Stomach (tissue), 9 donors: ENCODE results near the gene HOXC13. TPM values are rescaled to one million over a fixed set of nuclear protein-coding genes. Genes with fewer than 3 reads are reported as not detected.

Experiments
- DNase-seq, 2 donors: peaks; one replicate each; pipeline versions ENCODE4 v3.0.0 to v3.0.0-alpha.2; 2013 to 2019
- H3K27ac ChIP-seq, 5 donors: fragments of 200-600 bp in 4 of 5; sonication (generic) in 4 of 5; one replicate each; pipeline ENCODE4 v1.5.1; 2013 to 2019; ENCODE audit warnings: mild to moderate bottlenecking in 1 of 5, moderate library complexity in 1 of 5
- H3K27me3 ChIP-seq, 3 donors: fragments of 200-600 bp; sonication (generic); one replicate each; pipeline ENCODE4 v1.5.1; 2017 to 2019; ENCODE audit warnings: mixed run types in 1 of 3
- H3K36me3 ChIP-seq, 4 donors: fragments of 200-600 bp; sonication (generic); 1 replicate in 3 of 4; 2 replicates in 1 of 4; pipeline ENCODE4 v1.5.1; 2016 to 2019
- H3K4me1 ChIP-seq, 4 donors: fragments of 200-600 bp; sonication (generic); one replicate each; pipeline ENCODE4 v1.5.1; 2016 to 2019
- H3K4me3 ChIP-seq, 4 donors: fragments of 200-600 bp; sonication (generic) in 3 of 4; one replicate each; pipeline ENCODE4 v1.5.1; 2016 to 2019; ENCODE audit warnings: mild to moderate bottlenecking in 1 of 4
- H3K9me3 ChIP-seq, 4 donors: fragments of 200-600 bp; sonication (generic); one replicate each; pipeline ENCODE4 v1.5.1; 2016 to 2019
- EP300 ChIP-seq: sonication (generic); formaldehyde crosslinking; IDR thresholded peaks from one replicate; pipeline ENCODE4 v1.6.1; 2017; ENCODE audit warnings: antibody characterized with exemption
- POLR2A ChIP-seq, 4 donors: fragments of 450-650 bp; IDR thresholded peaks; one replicate each; pipeline ENCODE4 v1.6.1; 2016; ENCODE audit warnings: antibody characterized with exemption in 4 of 4, control low read depth in 2 of 4, mild to moderate bottlenecking in 1 of 4, moderate library complexity in 1 of 4
- POLR2AphosphoS5 ChIP-seq, 3 donors: sonication (generic); formaldehyde crosslinking; IDR thresholded peaks; one replicate each; pipeline ENCODE4 v1.6.1; 2016; ENCODE audit warnings: antibody characterized with exemption in 3 of 3
- WGBS, 5 donors: extraction: QIAGEN DNeasy Blood & Tissue Kit in 3 of 5; methylation state at CpG; one replicate each; pipeline versions ENCODE4 v1.1.5 to v1.1.7; 2013 to 2018; 5-methylcytosine and 5-hydroxymethylcytosine counted together
- intact Hi-C: fragments of 100-400 bp; cut with DNase I; formaldehyde crosslinking; loops from one replicate; pipeline ENCODE4 v1.15.1; 2023; ENCODE audit warnings: low total_unique reads
- polyA plus RNA-seq, 3 donors: library from polyadenylated mRNA; stranded (reverse); fragments of 200-250 nt; gene quantifications; one replicate each; pipeline ENCODE4 v1.2.3, GENCODE V29; 2013
- total RNA-seq, 5 donors: library from RNA; depleted of rRNA; stranded (reverse); fragments of >200 nt; gene quantifications; one replicate each; pipeline versions ENCODE4 v1.1.0 to v1.2.3, GENCODE V29; 2014 to 2016
- TF ChIP-seq, protein P1 (sequence below), 7 experiments: fragments of 450-650 bp in 4 of 7; fragments of 200-600 bp in 3 of 7; sonication (generic) in 3 of 7; IDR thresholded peaks; one replicate each; pipeline ENCODE4 v1.5.1; 2016 to 2019; ENCODE audit warnings: antibody characterized with exemption in 7 of 7, control low read depth in 2 of 7, mild to moderate bottlenecking in 1 of 7
- donor health status: healthy with polysubstance abuse.
- donor health status: Bipolar disorder and iron deficiency.
- donor health status: healthy.

Gene HOXC13
- total and polyA plus RNA-seq, 8 donors = not detected

DNA sequence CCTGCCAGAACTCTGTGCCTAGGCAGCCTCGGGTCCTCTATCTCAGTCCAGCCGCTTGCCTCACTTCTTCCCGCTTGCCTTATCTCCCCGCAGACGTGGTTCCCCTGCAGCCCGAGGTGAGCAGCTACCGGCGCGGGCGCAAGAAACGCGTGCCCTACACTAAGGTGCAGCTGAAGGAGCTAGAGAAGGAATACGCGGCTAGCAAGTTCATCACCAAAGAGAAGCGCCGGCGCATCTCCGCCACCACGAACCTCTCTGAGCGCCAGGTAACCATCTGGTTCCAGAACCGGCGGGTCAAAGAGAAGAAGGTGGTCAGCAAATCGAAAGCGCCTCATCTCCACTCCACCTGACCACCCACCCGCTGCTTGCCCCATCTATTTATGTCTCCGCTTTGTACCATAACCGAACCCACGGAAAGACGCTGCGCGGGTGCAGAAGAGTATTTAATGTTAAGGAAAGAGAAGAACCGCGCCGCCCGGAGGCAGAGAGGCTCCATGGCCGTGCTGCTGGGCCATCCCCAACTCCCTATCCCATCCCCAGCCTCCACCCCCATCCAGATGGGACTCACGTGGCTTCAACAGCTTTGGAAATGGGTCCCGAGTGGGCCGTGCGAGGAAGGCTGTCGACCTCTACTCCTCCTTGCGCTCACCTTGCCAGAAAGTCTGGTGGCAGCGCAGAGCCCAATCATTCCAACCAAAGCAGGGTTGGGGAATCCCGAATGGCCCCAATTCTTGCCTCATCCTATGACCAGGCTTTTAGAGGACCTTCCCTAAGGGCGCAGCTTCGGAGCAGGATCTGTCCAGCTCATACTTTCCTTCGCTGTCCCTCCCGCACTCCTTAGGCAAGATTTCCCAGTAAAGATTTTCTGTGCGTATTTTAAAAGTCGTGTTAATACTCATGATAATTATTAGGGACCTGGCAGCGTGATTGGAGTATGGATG, 6.5 kb downstream of the HOXC13 start:
- DNase-seq = no peak
- no peaks in the 10 kb centered on the region for H3K9me3 ChIP-seq
- H3K27me3 ChIP-seq = peaks cover 32 to 100% (median 95%) of the 10 kb centered on the region in 3 donors
- TF ChIP-seq POLR2A (IDR thresholded peaks at IDR 0.05) (no peak), POLR2AphosphoS5 (IDR thresholded peaks at IDR 0.05) (no peak), EP300 (no peak)
- TF ChIP-seq, protein P1, sequence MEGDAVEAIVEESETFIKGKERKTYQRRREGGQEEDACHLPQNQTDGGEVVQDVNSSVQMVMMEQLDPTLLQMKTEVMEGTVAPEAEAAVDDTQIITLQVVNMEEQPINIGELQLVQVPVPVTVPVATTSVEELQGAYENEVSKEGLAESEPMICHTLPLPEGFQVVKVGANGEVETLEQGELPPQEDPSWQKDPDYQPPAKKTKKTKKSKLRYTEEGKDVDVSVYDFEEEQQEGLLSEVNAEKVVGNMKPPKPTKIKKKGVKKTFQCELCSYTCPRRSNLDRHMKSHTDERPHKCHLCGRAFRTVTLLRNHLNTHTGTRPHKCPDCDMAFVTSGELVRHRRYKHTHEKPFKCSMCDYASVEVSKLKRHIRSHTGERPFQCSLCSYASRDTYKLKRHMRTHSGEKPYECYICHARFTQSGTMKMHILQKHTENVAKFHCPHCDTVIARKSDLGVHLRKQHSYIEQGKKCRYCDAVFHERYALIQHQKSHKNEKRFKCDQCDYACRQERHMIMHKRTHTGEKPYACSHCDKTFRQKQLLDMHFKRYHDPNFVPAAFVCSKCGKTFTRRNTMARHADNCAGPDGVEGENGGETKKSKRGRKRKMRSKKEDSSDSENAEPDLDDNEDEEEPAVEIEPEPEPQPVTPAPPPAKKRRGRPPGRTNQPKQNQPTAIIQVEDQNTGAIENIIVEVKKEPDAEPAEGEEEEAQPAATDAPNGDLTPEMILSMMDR (IDR thresholded peaks at IDR 0.05) = no peak
- intact Hi-C loops = no loop called here
- H3K36me3 ChIP-seq = no peaks in the 10 kb centered on the region
- H3K27ac ChIP-seq = no peak overlapping the region
- H3K4me3 ChIP-seq = no peak overlapping the region
- 6 to 10% (median 7%) methylated on average over 49 to 51 of the region's 51 CpGs for WGBS, 5 donors
- peaks cover 0 to 12% (median 3%) of the 10 kb centered on the region in 4 donors for H3K4me1 ChIP-seq

DNA sequence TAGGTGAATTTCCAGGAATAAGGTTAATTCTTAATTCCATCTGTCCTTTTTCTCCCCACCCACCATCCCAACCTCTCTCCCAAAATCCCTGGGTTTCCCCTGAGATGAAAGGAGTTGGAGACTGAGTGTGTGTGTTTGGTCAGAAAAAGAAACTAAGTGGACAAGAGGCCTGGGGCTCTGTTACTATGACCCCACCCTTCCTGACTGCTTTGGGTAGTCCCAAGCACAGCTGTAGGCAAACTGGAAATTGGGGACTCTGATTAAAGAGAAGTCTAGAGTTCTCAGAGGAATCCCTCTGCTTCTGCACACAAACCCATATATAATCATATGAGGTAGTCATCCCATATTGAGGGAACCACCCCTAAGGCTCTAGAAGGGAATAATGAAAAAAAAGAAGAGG, 9.1 kb downstream of the HOXC13 start:
- H3K27me3 ChIP-seq = peaks cover 43 to 100% (median 98%) of the 10 kb centered on the region in 3 donors

DNA sequence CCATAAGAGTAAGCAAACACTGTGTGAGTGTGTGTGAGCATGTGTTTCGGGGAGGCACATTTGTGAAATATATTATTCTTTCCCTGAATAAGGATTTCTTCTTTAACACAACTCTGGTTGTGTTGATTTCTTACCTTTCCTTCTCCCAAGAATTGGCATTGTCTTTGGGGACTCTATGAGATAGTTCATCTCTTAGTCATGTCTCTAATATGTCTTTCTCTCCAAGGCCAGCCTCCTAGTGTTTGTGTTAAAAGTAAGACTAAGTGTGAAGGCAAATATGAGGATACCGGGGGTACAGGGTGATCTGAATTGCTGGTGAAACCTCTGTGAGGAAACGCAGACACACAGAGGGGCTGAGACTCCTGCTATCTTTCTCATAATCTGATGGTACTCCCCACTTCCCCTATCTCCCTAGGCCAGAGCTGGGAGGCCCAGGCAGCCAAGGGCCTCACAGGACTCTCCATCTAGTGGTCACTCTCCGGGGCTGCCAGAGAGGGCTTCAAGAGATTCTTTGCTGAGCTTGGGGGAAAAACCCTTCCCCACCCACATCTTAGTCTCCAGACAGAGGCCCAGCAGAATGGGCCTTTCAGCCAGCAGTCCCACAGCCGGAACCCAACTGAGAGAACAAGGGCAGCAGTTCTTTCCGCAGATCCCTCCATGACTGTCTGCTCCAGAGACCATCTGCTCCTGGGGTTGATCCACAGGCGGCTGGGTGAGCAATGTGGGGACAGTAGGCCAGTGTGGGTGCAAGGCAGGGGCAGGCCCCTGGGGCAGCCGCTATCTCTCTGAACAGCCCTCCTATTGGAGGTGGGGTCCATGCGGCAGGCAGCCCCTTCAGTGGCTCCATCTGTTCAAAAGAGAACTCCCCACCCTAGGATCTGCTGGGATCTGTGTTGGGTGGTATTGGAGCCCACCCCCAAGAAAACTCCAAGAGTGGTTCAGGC, 10.3 kb downstream of the HOXC13 start:
- no peaks in the 10 kb centered on the region for H3K36me3 ChIP-seq
- no peak for DNase-seq
- intact Hi-C loops = no loop called here
- H3K27me3 ChIP-seq = peaks cover 53 to 100% (median 98%) of the 10 kb centered on the region in 3 donors
- peaks cover 0 to 40% (median 16%) of the 10 kb centered on the region in 4 donors for H3K4me1 ChIP-seq
- no peak overlapping the region for H3K4me3 ChIP-seq
- 33 to 37% (median 35%) methylated on average over 6 to 9 of the region's 9 CpGs for WGBS, 5 donors
- no peak for TF ChIP-seq EP300
- H3K9me3 ChIP-seq = no peaks in the 10 kb centered on the region
- H3K27ac ChIP-seq = no peak overlapping the region

More for the DNA sequence above, 9.1 kb downstream of the HOXC13 start:
- no peak for DNase-seq
- no peak overlapping the region for H3K4me3 ChIP-seq
- H3K36me3 ChIP-seq = no peaks in the 10 kb centered on the region
- H3K4me1 ChIP-seq = peaks cover 0 to 31% (median 14%) of the 10 kb centered on the region in 4 donors
- TF ChIP-seq POLR2AphosphoS5 (IDR thresholded peaks at IDR 0.05) (no peak), EP300 (no peak), POLR2A (IDR thresholded peaks at IDR 0.05) (no peak)
- TF ChIP-seq, protein P1 (IDR thresholded peaks at IDR 0.05) = no peak
- H3K27ac ChIP-seq = no peak overlapping the region
- intact Hi-C loops = no loop called here
- no peaks in the 10 kb centered on the region for H3K9me3 ChIP-seq

DNA sequence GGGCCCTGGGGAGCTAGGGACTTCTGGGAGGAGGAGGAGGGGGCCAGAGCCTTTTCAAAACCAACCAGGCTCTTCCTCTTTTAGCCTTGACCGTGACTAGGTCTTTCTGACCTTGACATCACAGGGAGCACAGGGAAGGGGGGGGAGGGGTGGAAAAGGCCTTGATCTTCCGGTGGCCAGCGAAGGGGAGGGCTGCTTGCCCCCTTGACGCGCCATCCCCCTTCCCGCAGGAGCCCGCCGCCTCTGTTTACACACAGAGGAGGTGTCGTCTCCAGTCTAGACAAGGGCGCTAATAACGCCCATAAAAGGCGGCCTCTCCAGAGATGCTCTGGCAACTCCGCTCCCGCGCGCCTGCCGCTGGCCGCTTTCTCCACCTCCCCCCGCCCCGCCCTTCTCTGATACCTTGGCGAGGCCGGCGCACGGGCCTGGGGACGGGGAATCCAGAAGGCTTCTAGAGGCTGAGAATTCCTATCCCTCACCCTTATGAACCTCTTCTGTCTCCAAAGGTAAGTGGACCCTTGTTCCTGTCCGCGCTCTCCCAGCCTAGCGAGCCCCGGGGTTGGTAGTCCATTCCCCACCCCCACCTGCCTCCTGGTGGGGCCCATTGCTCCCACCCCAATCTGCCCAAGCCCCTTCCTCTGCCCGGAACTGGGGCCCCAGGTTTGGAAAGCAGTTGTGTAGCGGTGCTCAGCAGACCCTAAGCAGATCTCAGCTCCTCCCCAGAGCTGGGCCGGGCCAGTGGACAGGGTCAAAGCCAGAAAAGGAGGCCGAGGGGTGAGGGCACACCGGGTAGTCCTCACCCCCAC, 11.2 kb downstream of the HOXC13 start:
- intact Hi-C loops = no loop called here
- 0 to 5% (median 4%) methylated on average over 10 to 34 of the region's 34 CpGs for WGBS, 5 donors
- DNase-seq = no peak

More for the DNA sequence above, 11.2 kb downstream of the HOXC13 start:
- no peak overlapping the region for H3K27ac ChIP-seq
- peaks cover 61 to 100% (median 98%) of the 10 kb centered on the region in 3 donors for H3K27me3 ChIP-seq
- peaks cover 0 to 3% (median 0%) of the 10 kb centered on the region in 4 donors for H3K9me3 ChIP-seq
- TF ChIP-seq EP300 (no peak), POLR2AphosphoS5 (IDR thresholded peaks at IDR 0.05) (no peak), POLR2A (IDR thresholded peaks at IDR 0.05) (no peak)
- TF ChIP-seq, protein P1 (IDR thresholded peaks at IDR 0.05) = no peak
- peaks cover 2 to 40% (median 17%) of the 10 kb centered on the region in 4 donors for H3K4me1 ChIP-seq
- no peaks in the 10 kb centered on the region for H3K36me3 ChIP-seq
- H3K4me3 ChIP-seq = no peak overlapping the region
